Left kidney (tissue), 2 donors: ENCODE results near the gene KCNB1. TPM values are rescaled to one million over a fixed set of nuclear protein-coding genes. Genes with fewer than 3 reads are reported as not detected.
A peak's percentile ranks its signal among the peaks of the same experiment; 100 is the strongest.

ENCODE experiments used
- DNase-seq: peaks from one replicate; pipeline ENCODE4 v3.0.0-alpha.2; 2013
- polyA plus RNA-seq: library from polyadenylated mRNA; unstranded; fragments of 120-200 nt; gene quantifications from one replicate; pipeline ENCODE4 v1.2.1, GENCODE V29; 2013; ENCODE audit not compliant: insufficient read length

The KCNB1 gene
- polyA plus RNA-seq, 1 donor: 0.85 TPM

DNA sequence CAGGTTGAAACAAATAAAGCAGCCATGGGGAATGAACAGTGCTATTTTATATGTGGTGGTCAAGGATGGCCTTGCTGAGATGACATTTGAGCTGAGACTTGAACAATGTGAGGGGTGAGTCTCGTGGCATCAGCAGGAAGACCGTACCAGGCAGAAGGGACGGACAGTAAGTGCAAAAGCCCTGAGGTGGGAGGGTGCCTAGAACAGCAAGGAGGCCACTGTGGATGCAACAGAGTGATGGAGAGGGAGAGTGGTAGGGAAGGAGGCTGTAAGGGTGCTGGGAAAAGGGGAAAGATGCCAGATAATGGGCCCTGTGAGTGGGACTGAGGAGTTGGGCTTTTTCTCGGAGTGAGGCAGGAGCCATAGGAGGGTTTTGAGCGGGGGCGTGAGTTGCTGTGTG is 11.5 kb downstream of the KCNB1 start:
- no peak for DNase-seq

DNA sequence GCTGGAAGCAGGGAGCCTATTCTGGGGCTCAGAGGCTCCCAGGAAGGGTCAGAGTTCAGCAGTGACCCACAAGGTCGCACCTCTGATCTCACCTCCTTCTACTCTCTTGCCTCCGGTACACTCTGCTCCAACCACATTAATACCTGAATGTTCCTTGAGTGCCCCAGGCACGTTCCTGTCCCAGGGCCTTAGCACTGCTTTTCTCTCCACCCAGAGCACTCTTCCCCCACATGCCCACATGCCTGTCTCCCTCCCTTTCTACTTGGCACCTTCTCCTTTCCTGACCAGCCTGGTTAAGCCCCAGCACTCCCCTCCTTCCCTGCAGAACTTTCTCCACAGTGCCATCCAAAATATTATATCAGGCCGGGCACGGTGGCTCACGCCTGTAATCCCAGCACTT is 13.4 kb downstream of the KCNB1 start:
- no peak for DNase-seq

DNA sequence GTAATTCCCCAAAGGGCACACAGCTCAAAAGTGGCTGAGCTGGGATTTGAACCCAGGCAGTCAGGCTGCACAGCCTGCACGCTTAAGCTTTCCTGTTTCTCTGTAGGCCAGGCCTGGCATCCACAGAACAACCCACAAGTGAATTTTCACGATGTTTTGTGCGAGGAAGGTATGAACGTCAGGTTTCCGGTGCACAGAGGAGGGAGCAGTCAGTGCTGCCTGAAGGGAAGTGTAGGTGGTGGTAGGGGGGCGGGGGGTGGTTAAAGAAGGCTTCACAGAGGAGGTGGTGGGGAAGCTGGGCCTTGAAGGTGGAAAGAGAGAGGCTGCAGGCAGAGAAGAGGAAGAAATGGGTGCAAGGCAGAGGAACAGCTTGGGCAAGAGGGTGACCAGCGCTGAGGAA is 14.1 kb downstream of the KCNB1 start:
- DNase-seq: no peak

DNA sequence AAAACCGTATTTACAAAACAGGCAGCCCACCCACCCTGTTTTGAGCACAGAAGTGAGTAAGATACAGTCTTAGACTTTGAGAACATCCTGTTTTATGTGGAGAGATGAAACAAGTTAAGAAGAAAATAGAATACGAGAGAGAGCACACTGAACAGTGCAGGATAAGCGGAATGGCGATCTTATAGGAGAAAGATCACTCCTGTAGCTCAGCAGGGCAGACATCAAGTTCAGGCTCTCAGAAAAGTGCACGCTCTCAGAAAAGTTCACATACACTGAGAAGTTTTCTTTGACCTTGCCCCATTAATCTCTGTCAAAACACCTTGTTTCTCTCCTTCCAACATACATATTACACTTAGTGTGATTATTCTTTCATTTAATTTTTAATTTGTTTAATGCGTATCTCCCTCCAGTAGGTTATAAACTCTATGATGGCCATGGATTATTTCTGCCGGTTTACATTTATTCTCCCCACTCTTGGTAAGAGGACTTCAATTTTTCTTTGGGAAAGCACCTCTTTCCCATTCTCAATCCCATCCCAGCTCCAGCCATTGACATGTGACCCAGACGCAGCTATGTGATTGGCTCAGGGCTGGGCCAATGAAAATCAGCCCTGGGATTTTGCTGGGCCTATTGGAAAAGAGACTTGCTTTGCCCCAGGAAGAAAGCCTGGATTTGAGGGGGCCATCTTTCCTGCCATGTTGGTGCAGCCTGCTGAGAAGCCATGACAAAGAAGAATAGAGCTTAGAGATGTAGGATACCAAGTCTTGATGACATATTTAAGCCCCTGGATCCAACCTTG is 16.2 kb downstream of the KCNB1 start:
- no peak for DNase-seq

DNA sequence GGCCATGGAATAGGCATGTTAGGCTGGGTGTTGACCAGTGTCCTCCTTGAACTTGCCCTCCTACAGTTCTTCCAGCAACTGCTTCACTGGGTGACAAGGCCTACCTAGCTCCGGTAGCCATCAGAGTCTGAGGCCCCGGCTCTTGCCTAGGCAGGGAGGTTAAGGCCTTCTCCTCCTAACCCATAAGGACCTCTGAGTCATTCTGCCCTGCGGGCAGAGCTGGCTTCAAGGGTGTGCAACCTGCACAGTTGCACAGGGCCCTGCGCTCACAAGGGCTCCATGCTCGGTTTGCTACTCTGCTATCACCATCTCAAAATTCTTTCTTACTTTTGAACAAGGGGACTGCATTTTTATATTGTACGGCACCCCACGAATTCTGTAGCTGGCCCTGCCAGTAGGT is 17.9 kb downstream of the KCNB1 start:
- DNase-seq: no peak

DNA sequence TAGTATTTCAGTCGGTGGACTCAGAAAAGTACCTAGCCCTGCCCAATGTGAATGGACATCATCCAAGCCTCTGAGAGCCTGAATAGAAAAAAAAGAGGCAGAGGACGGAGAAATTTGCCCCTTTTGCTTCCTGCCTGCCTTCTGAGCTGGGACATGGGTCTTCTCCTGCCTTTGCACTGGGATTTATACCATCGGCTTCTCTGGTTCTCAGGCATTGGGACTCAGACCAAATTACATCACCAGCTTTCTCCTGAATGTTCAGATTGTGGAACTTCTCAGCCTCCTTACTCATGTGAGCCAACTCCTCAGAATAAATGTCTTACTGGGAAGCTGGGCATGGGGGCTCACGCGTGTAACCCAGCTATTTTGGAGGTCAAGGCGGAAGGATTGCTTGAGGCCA is 19.8 kb downstream of the KCNB1 start:
- DNase-seq: no peak

DNA sequence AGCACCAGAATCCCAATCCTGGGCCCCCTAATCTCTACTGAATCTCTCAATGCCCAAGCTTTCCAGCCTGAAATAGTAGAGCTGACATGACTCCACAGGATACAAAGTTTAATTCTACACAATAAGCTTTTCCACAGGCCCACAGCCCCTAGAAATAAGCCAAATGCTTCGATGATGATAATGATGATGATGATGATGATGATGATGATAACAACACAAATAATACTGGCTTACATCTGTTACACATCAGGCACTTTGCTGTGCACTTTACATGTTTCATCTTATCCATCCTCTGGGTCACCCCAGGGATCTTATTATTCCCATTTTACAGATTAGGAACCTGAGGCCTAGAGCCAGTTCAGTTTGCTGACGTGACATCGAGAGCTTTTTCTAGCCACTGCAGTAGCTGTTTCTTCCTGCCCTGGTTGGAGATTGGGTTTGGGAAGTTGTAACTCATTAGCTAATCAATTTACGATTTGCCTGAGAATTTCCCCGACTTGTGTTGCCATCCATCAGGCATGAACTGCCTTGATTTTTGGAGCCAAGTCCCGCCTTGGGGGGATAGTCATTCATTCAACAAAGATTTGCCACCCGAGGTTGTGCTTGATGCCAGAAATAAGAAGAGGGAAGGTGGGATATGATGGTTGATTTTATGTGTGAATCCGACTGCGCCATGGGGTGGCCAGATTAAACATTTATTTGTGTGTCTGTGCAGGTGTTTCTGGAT is 20.4 kb downstream of the KCNB1 start:
- DNase-seq: no peak

DNA sequence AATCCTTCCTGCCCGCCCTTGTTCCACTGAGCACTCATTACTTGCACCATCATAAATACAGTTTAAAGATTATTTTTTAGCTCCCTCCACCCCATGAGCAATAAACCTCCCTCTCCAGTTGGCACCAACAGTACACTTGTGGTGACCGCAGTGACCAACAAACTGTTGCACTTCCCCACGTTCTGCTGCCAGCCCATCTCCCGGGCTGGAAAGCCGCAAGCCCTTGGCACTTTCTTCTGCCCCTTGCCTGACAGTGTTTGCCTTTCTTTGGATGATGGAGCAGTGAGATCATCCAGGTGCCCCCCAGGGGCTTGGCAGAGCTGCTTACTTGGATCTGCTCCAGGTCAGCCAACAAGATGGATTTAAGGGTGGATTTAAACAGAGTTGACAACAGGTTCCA is 21.6 kb downstream of the KCNB1 start:
- DNase-seq: no peak

DNA sequence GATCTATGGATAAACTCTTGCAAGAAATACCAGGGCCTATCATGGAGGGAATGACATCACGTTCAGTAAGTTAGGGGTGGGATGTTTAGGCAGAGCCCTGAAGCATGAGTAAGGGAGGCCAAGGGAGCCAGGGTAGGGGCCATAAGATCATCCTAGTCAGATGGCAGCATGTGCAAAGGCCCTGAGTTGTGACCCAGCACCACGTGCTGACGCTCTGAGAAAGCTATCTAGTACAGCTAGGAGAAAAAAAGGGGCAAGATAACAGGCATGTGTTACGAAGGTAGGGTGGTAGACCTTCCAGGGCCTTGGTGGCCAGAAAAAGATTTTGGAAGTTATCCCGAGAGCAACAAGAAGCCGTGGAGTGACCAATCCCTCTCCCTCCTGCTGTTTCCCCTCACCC is 22.3 kb downstream of the KCNB1 start:
- no peak for DNase-seq

DNA sequence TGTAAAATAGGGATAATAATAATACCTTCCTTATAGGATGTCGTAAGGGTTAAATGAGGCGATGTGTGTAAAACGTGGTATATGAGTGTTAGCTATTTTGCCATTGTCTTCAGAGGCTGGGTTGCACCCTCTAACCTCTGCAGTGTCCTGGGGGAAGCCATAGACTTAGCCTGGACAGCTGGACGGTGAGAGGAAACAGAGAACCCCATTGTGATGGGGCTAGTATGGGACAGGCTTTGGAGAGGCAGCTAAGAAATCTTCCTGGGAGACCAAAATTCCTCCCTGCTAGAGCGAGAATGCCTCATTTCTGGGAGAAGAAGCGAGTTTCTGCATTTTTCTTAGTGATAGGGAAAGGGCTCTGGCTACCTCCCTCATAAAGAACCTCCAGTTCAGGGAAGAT is 22.8 kb downstream of the KCNB1 start:
- no peak for DNase-seq

DNA sequence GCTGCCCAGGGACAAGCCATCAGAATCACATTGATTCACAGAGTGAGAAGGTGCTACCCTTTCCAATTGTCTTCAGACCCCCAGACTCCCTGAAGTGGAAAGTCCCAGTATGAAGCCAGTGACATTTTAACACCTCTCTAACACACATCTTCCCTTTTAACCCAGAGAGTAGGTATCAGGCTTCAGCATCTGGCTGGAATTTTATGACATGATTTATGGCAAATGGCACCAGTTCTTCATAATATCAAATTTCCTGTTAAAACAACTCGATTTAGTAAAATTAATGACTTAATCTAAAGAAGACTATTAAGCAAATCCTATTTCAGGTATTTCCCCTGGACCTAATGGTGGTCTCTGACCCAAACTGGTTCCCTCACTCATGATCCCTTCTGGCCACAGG is 25.0 kb downstream of the KCNB1 start:
- DNase-seq: peak; percentile 39

DNA sequence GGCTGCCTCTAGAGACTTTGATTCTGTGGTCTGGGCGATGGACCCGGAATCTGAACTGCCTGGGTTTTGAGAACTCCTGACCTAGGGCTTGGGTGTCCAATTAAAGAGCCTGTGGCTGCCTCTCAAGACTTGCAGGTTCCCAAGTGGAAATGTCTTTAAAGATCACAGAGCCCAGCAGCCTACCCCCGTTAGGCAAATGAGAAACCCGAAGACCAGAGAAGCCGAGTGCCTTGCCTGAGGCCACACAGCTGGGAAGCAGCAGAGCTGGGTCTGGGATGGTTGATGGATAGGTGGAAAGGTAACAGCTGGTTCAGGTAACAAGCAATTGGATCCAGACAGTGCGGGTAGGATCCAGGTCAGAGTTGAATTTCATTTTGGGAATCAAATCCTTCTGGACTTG is 25.8 kb downstream of the KCNB1 start:
- DNase-seq: no peak

DNA sequence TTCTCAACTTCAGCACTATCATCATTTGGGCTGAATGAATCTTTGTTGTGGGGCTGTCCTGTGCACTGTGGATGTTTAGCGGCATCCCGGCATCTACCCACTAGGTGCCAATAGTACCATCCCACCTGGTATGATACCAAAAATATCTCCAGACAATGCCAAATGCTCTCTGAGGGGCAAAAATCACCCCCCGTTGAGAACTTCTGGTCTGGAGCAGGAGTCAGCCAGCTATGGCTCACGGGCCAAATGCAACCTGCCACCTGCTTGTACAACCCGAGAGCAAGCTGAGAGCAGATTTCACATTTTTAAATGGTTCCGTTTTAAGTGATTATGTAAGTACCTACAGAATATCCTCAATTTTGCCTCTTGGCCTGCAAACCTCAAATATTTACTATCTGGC is 26.8 kb downstream of the KCNB1 start:
- DNase-seq: no peak

DNA sequence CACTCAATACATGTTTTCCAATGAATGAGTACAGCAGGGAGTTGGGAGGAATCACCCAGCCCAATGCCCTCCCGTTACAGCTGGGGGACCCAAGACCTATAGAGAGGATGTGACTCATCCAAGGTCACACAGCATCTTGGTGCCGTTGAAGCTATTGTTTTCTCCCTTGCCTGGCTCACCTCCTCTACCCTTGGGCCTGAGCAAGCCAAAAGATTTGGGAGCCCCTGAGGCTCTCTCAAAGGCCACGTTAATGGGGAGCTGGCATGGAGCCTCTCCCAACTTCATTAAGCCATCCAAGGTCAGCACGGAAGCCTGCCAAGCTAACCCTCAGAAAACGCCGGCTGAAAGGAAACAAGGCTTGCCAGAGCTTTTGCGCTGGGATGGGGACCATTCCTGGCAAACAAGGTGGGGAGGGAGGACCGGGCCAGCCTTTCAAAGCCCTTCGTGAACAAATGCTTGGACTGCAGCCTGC is 30.4 kb downstream of the KCNB1 start:
- no peak for DNase-seq

DNA sequence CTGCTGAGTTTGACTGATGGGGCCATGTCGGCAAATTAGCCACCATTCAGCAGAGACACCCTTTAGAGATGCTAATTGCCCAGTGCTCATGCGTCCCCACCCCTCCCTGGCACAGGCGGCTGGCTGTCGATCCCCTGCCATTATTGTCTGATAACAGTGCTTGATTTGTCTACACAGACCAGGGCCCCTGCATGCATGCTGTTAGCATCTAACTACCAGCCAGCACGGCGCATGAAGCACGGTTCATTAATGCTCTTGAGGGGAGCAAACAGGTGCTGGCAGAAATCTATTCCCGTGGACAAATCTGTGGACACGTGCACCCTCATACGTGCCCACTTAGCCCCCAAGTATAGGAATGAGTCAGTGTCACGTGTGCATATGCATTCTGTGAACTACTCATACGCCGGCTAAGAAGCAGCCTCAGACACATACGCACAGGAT is 32.2 kb downstream of the KCNB1 start:
- DNase-seq: no peak

DNA sequence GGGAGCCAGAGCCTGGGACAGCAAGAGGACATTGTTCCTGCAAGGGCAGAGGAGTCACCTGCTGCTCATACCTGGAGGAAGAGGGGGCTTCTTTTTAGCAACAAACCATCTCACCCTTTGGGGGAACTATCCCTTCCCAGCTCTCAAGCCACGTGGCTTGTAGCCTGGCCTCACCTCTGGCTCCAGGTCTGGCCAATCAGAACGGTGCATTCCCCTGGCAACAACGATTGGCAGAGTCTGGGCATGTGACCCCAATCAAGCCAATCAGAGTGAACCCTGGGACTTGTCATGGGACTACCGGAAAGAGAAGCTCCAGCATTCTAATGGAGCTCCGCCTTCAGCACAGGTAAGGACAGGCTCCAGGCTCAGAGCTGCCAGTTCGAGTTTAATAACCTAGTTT is 33.6 kb downstream of the KCNB1 start:
- no peak for DNase-seq

DNA sequence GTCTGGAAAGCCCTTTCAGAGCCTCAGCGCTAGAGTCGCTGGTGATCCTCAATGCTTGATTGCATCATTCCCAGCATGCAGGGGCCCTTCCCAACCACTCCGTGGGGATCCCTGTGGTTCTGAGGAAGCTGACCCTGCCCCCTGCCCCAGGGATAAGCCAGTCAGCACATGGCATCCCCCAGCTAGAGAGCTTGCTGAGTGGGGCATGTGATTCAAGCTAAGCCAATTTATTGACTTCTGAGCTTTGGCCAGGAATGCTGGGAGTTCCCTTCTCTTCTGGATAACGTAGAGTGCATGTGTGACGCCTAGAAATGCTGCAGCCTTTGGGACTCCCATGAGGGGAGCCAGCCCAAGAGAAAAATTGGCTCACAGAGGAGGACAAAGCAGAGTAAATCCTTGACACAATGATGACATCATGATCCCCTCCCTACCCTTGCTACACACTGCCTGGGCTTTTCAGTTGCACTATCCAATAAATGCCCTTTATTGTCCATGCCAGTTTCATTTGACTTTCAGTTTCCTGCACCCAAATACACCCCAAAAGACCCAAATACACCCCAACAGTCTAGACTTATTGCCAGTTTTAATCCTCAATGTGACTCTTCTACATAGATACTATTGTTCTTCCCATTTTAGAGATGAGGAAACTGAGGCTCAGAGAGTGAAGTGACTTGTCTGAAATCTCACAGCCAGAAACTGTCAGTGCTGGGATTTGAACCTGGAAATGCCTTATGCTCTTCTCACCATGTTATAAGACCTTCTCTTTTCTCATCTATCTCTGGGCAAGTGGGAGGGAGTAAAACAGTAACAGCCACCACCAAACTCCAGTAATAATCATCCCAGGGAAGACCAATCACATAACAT is 34.3 kb downstream of the KCNB1 start:
- no peak for DNase-seq

DNA sequence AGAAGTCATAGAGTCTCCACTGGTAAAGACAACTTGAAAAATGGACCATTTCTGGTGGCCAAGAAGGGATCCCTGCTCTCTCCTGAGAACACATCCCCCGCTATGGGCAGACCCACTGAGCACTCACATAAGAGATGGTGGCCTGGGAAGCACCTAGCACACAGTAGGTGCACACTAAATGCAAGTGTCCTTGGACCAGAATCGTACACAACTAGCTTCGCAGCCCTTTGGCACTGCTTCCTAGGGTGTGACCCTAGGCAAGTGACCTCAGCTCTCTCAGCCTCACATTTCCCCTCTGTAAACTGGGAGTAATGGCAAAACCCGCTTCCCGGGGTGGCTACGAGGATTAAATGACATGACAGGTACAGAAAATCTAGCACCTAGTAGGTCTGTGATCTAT is 35.1 kb downstream of the KCNB1 start:
- no peak for DNase-seq

DNA sequence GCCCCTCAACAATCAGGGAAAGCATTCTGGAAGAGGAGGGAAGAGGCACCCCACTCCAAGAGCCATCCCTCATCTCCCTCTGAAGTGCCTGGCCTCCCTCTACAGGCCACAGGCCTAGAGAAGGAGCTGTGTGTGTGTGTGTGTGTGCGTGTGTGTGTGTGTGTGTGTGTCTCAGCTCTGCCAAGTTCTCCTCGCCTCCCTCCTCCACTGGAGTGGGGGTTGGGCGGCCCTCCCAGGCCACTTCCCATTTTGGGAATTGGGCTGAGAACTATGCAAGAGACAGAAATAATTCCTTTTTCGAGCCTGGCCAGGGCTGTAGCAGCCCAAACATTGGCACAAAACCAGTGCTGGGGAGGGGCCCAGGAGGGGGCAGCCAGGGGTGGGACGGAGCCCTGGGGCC is 35.7 kb downstream of the KCNB1 start:
- peak; percentile 59 for DNase-seq

DNA sequence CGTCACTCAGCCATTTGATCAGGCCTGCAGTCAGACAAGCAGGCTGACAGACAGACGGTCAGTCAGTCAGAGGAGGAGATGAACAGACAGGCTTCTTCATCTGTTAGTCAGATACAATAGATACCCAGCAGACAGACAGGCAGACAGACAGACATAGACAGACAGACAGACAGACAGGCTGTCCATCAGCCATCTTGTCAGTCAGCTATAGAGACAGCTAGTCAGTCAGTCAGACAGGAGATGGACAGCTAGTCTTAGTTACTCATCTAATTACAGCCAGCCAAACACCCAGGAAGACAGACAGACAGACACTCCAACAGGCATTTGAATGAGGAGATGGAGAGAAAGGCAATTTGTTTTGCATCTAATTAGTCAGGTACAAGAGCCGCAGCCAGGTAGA is 36.4 kb downstream of the KCNB1 start:
- DNase-seq: no peak

DNA sequence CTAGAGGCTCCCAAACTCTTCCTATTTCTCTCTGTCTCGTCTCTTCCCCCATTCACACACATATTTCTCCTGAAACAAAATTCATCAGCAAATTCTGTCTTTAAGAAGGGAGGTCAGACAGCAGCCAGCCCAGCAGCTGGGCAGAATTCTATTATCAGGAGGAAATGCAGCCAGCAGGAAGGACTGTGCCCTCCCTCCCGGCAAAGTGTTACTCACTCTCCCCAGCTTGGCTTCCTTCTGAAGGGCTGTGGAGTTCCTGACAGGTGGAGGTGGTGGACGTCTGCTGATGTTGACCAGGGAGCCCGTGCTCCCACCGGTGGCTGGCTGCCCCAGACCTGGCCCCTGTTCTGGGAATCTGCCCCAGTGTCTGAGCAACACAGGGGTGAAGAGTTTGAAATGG is 37.3 kb downstream of the KCNB1 start:
- no peak for DNase-seq

DNA sequence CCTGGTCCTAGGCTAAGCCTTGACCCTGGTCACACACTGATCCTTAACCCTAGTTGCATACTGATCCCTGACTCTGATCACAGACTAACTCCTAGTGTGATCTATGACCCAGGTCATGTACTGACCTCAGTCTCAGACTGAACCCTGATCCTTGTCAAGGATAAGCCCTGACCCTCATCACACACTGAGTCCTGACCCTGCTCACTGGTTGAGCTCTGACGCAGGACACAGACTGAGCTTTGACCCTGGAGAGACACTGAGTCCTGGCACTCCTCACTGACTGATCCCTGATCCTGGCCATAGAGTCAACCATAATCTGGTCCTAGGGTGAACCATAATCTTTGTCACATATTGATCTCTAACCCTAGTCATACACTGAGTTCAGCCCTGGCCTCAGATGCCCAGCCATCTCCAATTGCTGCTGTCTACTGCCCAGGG is 37.9 kb downstream of the KCNB1 start:
- DNase-seq: no peak

DNA sequence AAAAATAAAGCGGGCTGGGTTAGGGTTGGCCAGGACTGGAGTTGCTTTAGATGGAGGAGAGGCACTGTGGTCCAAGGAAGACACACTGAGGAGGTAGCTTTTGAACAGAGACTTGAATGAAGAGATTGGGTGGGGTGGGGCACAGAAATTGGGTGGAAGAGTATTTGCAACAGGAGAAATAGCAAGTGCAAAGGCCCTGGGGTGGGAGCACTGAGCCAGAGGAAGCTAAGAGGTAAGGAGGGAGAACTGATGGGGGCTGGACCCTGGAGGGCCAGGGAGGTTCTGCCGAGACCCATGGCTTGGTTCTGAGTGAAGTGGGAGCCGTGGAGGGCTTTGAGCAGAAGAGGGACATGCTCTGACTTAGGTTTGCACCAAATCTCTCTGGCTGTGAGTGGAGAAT is 45.4 kb downstream of the KCNB1 start:
- DNase-seq: no peak
